NCI-H1694 (cell line): ENCODE data around the gene CNR2.
"Not testable (repeated sequence)": the region's sequence is repeated elsewhere in the genome, so short reads cannot be mapped to it uniquely, and the experiment has no call there.

Experiments used
- DNase-seq: peaks from one replicate; lab custom pipeline; 2025; lab: John Stamatoyannopoulos, UW

Gene CNR2

GRCh38 chr1:23913212-23913880 is at the start of gene CNR2:
CNR2 (minus strand) TSS chr1:23913362; CDS start chr1:23875617, 37,745 bp downstream.
- no peak for DNase-seq

- DNase-seq = no peak
Measured at GRCh38 chr1:23960291-23961020, 47.3 kb upstream of the CNR2 start.

GRCh38 chr1:23959461-23960290 is 46.5 kb upstream of the CNR2 start, which contains the start of gene PNRC2:
PNRC2 (plus strand) TSS chr1:23959828; CDS start chr1:23961458, 1,630 bp downstream.
- peak; percentile 83 for DNase-seq

- DNase-seq = peak; percentile 28
Measured at GRCh38 chr1:23958810-23959460, 45.8 kb upstream of the CNR2 start.

- DNase-seq = not testable (repeated sequence)
Measured at GRCh38 chr1:23958040-23958809, 45.1 kb upstream of the CNR2 start.

- DNase-seq = peak; percentile 71
Measured at GRCh38 chr1:23957096-23957495, 43.9 kb upstream of the CNR2 start.

GRCh38 chr1:23953020-23953419 is 39.9 kb upstream of the CNR2 start:
- no peak for DNase-seq

GRCh38 chr1:23947366-23947765 is 34.2 kb upstream of the CNR2 start:
- no peak for DNase-seq

- no peak for DNase-seq
Measured at GRCh38 chr1:23936481-23937176, 23.5 kb upstream of the CNR2 start.

- DNase-seq = no peak
Measured at GRCh38 chr1:23931491-23931880, 18.3 kb upstream of the CNR2 start.

GRCh38 chr1:23930861-23931490 is 17.8 kb upstream of the CNR2 start:
- DNase-seq = no peak

GRCh38 chr1:23930270-23930669 is 17.1 kb upstream of the CNR2 start:
- no peak for DNase-seq

- no peak for DNase-seq
Measured at GRCh38 chr1:23928789-23929188, 15.6 kb upstream of the CNR2 start.

GRCh38 chr1:23927097-23927496 is 13.9 kb upstream of the CNR2 start:
- DNase-seq = no peak

- no peak for DNase-seq
Measured at GRCh38 chr1:23925279-23925678, 12.1 kb upstream of the CNR2 start.

GRCh38 chr1:23924601-23925000 is 11.4 kb upstream of the CNR2 start:
- DNase-seq = no peak

- no peak for DNase-seq
Measured at GRCh38 chr1:23923592-23924499, 10.7 kb upstream of the CNR2 start.

GRCh38 chr1:23922321-23922943 is 9.3 kb upstream of the CNR2 start:
- no peak for DNase-seq
